Prostate gland (tissue), 2 donors: Measurements from ENCODE around the gene STK24. TPM values are rescaled to one million over a fixed set of nuclear protein-coding genes. Genes with fewer than 3 reads are reported as not detected.
"Not testable (repeated sequence)": the region's sequence is repeated elsewhere in the genome, so short reads cannot be mapped to it uniquely, and the experiment has no call there.

Experiments used
- DNase-seq: peaks from one replicate; pipeline ENCODE4 v3.0.0-alpha.2; 2019; ENCODE audit warnings: low spot score
- H3K27ac ChIP-seq, 2 donors: fragments of 200-600 bp; sonication (generic); 2 replicates each; pipeline ENCODE4 v1.5.1; 2017 to 2019
- H3K27me3 ChIP-seq: fragments of 200-600 bp; sonication (generic); replicated peaks from 2 replicates; pipeline ENCODE4 v1.5.1; 2019; ENCODE audit not compliant: insufficient read depth
- H3K36me3 ChIP-seq, 2 donors: fragments of 200-600 bp; sonication (generic); 1 replicate in 1 of 2; 2 replicates in 1 of 2; pipeline versions ENCODE4 v1.5.1 to v1.8.1; 2017 to 2019
- H3K4me1 ChIP-seq: fragments of 200-600 bp; sonication (generic); replicated peaks from 2 replicates; pipeline ENCODE4 v1.5.1; 2019
- H3K4me3 ChIP-seq, 2 donors: fragments of 200-600 bp; sonication (generic); 2 replicates each; pipeline ENCODE4 v1.5.1; 2017 to 2019
- H3K9me3 ChIP-seq: fragments of 200-600 bp; sonication (generic); 2 replicates; pipeline ENCODE4 v1.5.1; 2017
- POLR2A ChIP-seq: fragments of 450-650 bp; IDR thresholded peaks from one replicate; pipeline ENCODE4 v1.6.1; 2016; ENCODE audit warnings: antibody characterized with exemption, mild to moderate bottlenecking
- POLR2AphosphoS5 ChIP-seq: sonication (generic); formaldehyde crosslinking; IDR thresholded peaks from one replicate; pipeline ENCODE4 v1.6.1; 2017; ENCODE audit warnings: antibody characterized with exemption
- whole genome bisulfite sequencing: methylation state at CpG from one replicate; pipeline ENCODE4 v1.1.5; 2018; 5-methylcytosine and 5-hydroxymethylcytosine counted together
- intact Hi-C: fragments of 100-400 bp; cut with DNase I; formaldehyde crosslinking; loops from one replicate; pipeline ENCODE4 v1.14.2; 2022
- total RNA-seq, 2 donors: library from RNA; depleted of rRNA; stranded (reverse); fragments of >200 nt; gene quantifications; one replicate each; pipeline ENCODE4 v1.1.0, GENCODE V29; 2016
- TF ChIP-seq, protein P1 (sequence below), 4 experiments: fragments of 200-600 bp in 2 of 4; fragments of 450-650 bp in 2 of 4; sonication (generic) in 2 of 4; IDR thresholded peaks; 1 replicate in 3 of 4; 2 replicates in 1 of 4; pipeline ENCODE4 v1.5.1; 2016 to 2019; ENCODE audit warnings: antibody characterized with exemption in 4 of 4, mild to moderate bottlenecking in 2 of 4, moderate library complexity in 2 of 4

The STK24 gene
- total RNA-seq, 2 donors from 2014 or later = 80.5 to 187 TPM

- Histone ChIP-seq H3K36me3 (no peaks in the 10 kb centered on the region), H3K4me1 (no peaks in the 10 kb centered on the region), H3K9me3 (no peaks in the 10 kb centered on the region), H3K4me3 (no peak overlapping the region), H3K27ac (no peak overlapping the region), H3K27me3 (no peaks in the 10 kb centered on the region)
- intact Hi-C loops = no loop called here
- DNase-seq = no peak
- TF ChIP-seq, protein P1, sequence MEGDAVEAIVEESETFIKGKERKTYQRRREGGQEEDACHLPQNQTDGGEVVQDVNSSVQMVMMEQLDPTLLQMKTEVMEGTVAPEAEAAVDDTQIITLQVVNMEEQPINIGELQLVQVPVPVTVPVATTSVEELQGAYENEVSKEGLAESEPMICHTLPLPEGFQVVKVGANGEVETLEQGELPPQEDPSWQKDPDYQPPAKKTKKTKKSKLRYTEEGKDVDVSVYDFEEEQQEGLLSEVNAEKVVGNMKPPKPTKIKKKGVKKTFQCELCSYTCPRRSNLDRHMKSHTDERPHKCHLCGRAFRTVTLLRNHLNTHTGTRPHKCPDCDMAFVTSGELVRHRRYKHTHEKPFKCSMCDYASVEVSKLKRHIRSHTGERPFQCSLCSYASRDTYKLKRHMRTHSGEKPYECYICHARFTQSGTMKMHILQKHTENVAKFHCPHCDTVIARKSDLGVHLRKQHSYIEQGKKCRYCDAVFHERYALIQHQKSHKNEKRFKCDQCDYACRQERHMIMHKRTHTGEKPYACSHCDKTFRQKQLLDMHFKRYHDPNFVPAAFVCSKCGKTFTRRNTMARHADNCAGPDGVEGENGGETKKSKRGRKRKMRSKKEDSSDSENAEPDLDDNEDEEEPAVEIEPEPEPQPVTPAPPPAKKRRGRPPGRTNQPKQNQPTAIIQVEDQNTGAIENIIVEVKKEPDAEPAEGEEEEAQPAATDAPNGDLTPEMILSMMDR (IDR thresholded peaks at IDR 0.05) = no peak
- no peak for TF ChIP-seq POLR2AphosphoS5
- TF ChIP-seq POLR2A = no peak
- 94% methylated on average over 3 of the region's 3 CpGs for WGBS
Observed at GRCh38 chr13:98595134-98595533, 18.2 kb upstream of the STK24 start.

GRCh38 chr13:98592362-98592732 is 15.4 kb upstream of the STK24 start:
- no peaks in the 10 kb centered on the region for H3K4me1 ChIP-seq
- H3K9me3 ChIP-seq = no peaks in the 10 kb centered on the region
- no peaks in the 10 kb centered on the region for H3K27me3 ChIP-seq
- intact Hi-C loops = no loop called here
- WGBS = 89% methylated on average over 5 of the region's 5 CpGs
- no peaks in the 10 kb centered on the region for H3K36me3 ChIP-seq
- no peak overlapping the region for H3K4me3 ChIP-seq
- DNase-seq = no peak
- no peak overlapping the region for H3K27ac ChIP-seq
- TF ChIP-seq, protein P1 (IDR thresholded peaks at IDR 0.05) = no peak
- no peak for TF ChIP-seq POLR2AphosphoS5
- no peak for TF ChIP-seq POLR2A

- no peak for TF ChIP-seq POLR2AphosphoS5
- no peak for TF ChIP-seq POLR2A
- TF ChIP-seq, protein P1 (IDR thresholded peaks at IDR 0.05) = no peak
- Histone ChIP-seq H3K4me1 (no peaks in the 10 kb centered on the region), H3K9me3 (no peaks in the 10 kb centered on the region), H3K36me3 (no peaks in the 10 kb centered on the region), H3K27me3 (no peaks in the 10 kb centered on the region), H3K27ac (no peak overlapping the region), H3K4me3 (no peak overlapping the region)
- no peak for DNase-seq
- WGBS = 89% methylated on average over 2 of the region's 2 CpGs
- intact Hi-C loops = no loop called here
Observed at GRCh38 chr13:98591721-98592361, 14.9 kb upstream of the STK24 start.

DNA sequence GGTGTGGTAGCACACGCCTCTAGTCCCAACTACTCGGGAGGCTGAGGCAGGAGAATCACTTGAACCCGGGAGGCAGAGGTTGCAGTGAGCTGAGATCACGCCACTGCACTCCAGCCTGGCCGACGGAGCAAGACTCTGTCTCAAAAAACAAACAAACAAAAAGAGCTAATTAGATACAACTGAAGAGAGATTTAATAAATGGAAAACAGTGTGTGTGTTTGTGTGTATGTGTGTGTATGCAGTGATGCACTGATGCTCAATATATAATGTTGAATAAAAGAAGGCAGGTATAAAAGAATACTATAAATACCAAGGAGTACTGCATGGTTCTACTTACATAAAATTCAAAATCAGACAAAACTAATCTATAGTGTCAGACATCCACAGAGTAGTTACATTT is 13.6 kb upstream of the STK24 start:
- H3K4me1 ChIP-seq, DNase-seq, H3K27me3 ChIP-seq, H3K27ac ChIP-seq, H3K36me3 ChIP-seq, H3K9me3 ChIP-seq, intact Hi-C loops, H3K4me3 ChIP-seq: not testable (repeated sequence)
- WGBS = 94% methylated on average over 6 of the region's 6 CpGs

DNA sequence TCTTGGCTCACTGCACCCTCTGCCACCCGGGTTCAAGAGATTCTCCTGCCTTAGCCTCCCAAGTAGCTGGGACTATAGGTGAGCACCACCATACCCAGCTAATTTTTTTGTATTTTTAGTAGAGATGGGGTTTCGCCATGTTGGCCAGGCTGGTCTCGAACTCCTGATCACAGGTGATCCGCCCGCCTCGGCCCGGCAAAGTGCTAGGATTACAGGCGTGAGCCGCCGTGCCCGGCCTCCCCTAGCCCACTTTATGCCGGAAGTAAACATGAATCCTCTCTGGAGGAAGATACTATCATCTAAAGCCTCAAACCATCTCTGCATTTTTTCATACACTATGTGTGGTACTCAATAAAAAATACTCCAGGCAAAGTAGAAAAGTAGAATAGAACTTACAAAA is 12.6 kb upstream of the STK24 start:
- DNase-seq, intact Hi-C loops, H3K9me3 ChIP-seq, H3K27ac ChIP-seq, H3K4me3 ChIP-seq, H3K4me1 ChIP-seq, H3K27me3 ChIP-seq, H3K36me3 ChIP-seq: not testable (repeated sequence)
- 93% methylated on average over 12 of the region's 12 CpGs for WGBS
